GM11168 (cell line): ENCODE results near the gene ADAT3.
"Not testable (repeated sequence)": the region's sequence is repeated elsewhere in the genome, so short reads cannot be mapped to it uniquely, and the experiment has no call there.

Experiments
- in situ Hi-C: fragments of 300-500 bp; cut with MboI; formaldehyde crosslinking; loops from one replicate; pipeline ENCODE4 v1.12.0; 2022; ENCODE audit warnings: low sequenced_read_pairs; ENCODE audit not compliant: unreplicated experiment

Gene ADAT3

GRCh38 chr19:1865172-1866010 is 39.8 kb upstream of the ADAT3 start:
- in situ Hi-C loops, result no loop called here

GRCh38 chr19:1866693-1867348 is 38.4 kb upstream of the ADAT3 start:
- in situ Hi-C loops, result no loop called here

- in situ Hi-C loops, result no loop called here
Observed at GRCh38 chr19:1867349-1867724, 37.9 kb upstream of the ADAT3 start.

GRCh38 chr19:1868971-1869370 is 36.2 kb upstream of the ADAT3 start:
- in situ Hi-C loops, result no loop called here

- in situ Hi-C loops, result no loop called here
Observed at GRCh38 chr19:1871140-1871597, 34.0 kb upstream of the ADAT3 start.

GRCh38 chr19:1871630-1872029 is 33.6 kb upstream of the ADAT3 start:
- in situ Hi-C loops, result no loop called here

GRCh38 chr19:1872807-1873523 is 32.2 kb upstream of the ADAT3 start:
- in situ Hi-C loops, result no loop called here

GRCh38 chr19:1873524-1874473 is 31.4 kb upstream of the ADAT3 start:
- in situ Hi-C loops, result no loop called here

GRCh38 chr19:1874554-1875185 is 30.5 kb upstream of the ADAT3 start:
- in situ Hi-C loops, result no loop called here

GRCh38 chr19:1875265-1875645 is 29.9 kb upstream of the ADAT3 start:
- in situ Hi-C loops, result not testable (repeated sequence)

- in situ Hi-C loops, result no loop called here
Observed at GRCh38 chr19:1875646-1876495, 29.3 kb upstream of the ADAT3 start.

GRCh38 chr19:1876496-1877279 is 28.5 kb upstream of the ADAT3 start:
- in situ Hi-C loops, result not testable (repeated sequence)

GRCh38 chr19:1877280-1877660 is 27.9 kb upstream of the ADAT3 start:
- in situ Hi-C loops, result not testable (repeated sequence)

- in situ Hi-C loops, result not testable (repeated sequence)
Observed at GRCh38 chr19:1878583-1878982, 26.6 kb upstream of the ADAT3 start.

GRCh38 chr19:1879982-1880381 is 25.2 kb upstream of the ADAT3 start:
- in situ Hi-C loops, result not testable (repeated sequence)

GRCh38 chr19:1880611-1881392 is 24.4 kb upstream of the ADAT3 start:
- in situ Hi-C loops, result no loop called here
